Stimulated activated naive CD8-positive, alpha-beta T cell treated with anti-CD3 and anti-CD28 coated beads, Interleukin-15, Interleukin-2, amounts not matched to agents 100 U/mL and 50 U/mL, for 24 hours (primary cell): ENCODE results near the gene SPPL3.
A peak's percentile ranks its signal among the peaks of the same experiment; 100 is the strongest.
"Not testable (repeated sequence)": the region's sequence is repeated elsewhere in the genome, so short reads cannot be mapped to it uniquely, and the experiment has no call there.

Source experiments
- ATAC-seq: fragments of 150-1000 bp; cut with Tn5 transposase; one replicate; pipeline ENCODE4 v1.10.0; 2021
- DNase-seq: peaks from one replicate; pipeline ENCODE4 v3.0.0; 2021

The SPPL3 gene

DNA sequence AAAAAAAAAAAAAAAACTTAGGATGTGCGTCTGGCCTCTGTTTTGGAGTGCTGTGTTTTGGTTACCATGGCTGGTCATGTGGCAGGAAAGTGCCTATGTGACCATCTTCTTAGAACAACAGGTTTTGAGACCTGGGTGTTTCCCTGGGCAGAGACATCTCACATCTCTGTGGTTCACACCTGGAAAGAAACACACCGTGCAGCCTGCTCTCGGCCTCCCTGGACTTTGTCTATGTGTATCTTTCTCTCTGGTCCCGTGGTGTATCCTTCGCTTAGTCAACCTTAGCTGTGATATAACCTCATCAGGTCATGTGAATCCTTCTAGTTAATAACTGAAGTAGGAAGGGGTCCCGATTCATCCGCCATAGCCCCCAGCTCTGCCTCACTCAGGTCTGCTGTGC lies 155.9 kb downstream of the SPPL3 start:
- DNase-seq (no peak), ATAC-seq (no peak)

DNA sequence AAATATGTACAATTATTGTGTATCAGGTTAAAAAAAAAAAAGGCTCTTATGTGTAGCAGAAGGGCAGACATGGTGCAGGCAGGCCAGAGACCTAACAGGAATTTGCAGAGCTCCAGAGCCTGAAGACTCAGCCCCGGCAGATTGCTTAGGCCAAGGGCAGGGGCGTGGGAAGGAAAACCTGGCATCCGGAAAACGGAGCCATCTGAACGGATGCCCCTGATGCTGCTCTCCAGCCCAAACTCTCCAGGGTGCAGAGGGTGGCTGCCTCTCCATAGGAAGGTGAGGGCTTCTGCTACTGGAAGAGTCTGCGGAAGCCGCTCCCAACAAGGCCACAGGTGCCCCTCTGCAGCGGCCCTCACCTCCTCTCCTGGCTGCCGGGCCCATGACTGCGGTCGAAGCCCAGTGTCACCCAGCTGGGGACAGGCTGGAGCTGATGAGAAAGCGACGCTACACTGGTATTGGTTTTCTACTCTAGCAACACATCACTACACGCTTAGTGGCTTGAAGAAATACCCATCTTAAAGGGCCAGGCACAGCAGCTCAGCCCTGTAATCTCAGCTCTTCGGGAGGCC lies 159.2 kb downstream of the SPPL3 start:
- DNase-seq: no peak
- ATAC-seq: no peak

DNA sequence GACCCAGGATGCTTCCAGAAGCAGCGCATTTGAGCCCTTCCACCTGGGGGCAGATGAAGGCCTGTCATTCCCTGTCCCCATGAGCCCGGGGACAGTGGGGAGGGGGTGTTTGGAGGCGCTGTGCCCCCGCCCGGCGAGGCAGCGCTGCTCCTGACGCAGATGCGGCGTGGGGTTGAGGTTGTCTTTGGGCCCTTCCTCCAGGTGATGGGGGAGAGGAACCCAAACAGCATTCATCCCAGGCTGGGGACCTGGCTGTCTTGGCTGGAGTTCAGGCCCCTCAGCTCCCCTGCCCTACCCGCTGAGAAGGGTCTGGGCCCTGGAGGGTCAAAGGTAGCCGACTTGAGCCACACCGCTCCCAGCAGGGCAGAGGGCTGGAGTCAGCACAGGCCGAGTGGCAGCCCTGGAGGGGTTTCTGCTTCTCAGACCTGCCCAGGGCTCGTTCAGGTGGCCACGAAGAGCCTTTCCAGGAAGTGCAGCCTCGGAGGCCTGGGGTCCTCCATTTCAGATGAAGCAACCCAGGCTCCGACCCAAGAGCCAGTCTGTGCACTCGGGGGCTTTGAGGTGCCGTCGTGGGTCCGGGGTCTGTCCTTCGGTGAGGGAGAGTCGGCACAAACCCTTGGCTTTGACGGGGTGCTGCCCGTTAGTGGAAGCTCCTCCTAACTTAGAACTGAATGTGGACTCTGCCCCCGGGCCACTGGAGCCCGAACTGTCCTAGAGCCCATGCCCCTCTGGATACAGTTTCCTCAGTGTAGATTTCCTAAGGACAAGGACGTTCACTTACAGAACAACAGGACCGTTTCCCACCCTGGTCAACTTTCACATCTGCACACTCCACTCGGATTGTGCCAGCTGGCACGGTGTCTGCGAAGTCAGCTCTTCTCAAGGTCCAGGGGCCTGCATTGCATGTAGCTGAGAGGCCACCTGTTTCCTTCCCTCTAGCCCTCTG lies 162.4 kb downstream of the SPPL3 start:
- ATAC-seq: no peak

DNA sequence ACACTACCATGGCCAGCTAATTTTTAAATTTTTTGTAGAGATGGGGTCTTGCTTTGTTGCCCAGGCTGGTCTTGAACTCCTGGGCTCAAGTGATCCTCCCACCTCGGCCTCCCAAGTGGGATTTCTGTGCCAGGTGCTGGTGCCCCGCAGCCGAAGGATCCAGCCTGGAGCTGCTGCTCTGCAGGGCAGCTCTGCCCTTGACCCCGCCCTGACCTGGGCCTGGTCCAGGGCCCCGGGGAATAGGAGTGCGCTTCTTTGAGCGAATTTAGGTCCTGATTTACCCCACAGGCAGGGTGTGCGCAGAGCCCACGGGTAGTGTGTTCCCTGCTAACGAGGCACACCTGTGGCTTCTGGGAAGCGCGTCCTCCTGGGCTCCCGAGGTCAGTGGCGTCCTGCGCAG lies 163.3 kb downstream of the SPPL3 start:
- no peak for DNase-seq
- ATAC-seq: no peak

More for the DNA sequence above, 162.4 kb downstream of the SPPL3 start:
- DNase-seq: no peak

DNA sequence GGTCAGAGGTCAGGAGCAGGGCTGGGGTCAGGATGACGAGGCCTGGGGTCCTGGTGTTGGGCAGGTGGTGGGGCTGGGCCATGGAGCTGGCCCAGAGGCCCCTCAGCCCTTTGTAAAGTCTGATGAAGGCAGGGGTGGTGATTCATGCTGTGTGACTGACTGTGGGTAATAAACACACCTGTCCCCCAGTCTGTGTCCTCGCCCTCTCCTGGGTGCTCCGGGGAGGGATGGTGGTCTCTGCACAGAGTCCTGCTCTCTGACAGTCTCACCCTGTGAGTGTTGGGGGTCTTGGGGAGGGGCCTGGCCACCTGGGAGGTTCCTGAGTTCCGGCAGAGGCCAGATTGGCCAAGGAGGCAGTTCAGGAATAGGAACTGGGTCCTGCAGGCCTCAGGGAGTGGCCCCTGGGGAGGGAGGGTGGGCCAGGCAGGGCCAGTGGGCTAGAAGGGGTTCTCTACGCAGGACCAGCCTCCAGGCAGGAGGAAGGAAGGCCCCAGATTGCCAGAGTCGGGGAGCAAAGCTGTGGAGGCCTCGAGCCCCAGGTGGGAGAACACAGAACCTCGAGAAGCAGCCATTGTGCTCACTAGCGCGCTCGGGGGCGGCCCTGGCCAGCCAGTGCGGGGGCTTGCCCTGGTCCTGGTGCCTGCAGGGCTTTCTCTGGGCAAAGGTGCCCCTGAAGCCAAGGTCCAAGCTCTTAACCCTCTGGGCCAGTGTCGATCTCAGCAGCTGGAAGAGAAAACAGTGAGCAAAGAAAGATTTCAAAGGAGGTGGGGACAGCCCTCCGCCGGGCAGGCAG lies 164.1 kb downstream of the SPPL3 start:
- ATAC-seq: no peak
- no peak for DNase-seq

DNA sequence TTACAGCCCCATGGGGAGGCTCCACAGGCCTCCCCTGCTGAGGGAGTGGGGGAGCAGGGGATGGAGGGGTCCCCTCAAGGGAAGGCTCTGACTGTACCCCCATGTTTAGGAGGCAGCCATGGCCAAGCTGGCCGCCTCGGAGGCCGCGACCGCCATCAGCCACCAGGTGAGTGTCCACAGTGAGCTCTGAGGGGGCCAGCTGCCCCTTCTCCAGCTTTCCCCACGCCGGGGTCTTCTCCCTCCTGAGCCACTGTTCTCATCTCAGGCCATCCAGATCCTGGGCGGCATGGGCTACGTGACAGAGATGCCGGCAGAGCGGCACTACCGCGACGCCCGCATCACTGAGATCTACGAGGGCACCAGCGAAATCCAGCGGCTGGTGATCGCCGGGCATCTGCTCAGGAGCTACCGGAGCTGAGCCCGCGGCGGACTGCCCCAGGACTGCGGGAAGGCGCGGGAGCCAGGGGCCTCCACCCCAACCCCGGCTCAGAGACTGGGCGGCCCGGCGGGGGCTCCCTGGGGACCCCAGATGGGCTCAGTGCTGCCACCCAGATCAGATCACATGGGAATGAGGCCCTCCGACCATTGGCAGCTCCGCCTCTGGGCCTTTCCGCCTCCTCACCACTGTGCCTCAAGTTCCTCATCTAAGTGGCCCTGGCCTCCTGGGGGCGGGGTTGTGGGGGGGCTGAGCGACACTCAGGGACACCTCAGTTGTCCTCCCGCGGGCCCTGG lies 165.0 kb downstream of the SPPL3 start:
- ATAC-seq (no peak), DNase-seq (no peak)

DNA sequence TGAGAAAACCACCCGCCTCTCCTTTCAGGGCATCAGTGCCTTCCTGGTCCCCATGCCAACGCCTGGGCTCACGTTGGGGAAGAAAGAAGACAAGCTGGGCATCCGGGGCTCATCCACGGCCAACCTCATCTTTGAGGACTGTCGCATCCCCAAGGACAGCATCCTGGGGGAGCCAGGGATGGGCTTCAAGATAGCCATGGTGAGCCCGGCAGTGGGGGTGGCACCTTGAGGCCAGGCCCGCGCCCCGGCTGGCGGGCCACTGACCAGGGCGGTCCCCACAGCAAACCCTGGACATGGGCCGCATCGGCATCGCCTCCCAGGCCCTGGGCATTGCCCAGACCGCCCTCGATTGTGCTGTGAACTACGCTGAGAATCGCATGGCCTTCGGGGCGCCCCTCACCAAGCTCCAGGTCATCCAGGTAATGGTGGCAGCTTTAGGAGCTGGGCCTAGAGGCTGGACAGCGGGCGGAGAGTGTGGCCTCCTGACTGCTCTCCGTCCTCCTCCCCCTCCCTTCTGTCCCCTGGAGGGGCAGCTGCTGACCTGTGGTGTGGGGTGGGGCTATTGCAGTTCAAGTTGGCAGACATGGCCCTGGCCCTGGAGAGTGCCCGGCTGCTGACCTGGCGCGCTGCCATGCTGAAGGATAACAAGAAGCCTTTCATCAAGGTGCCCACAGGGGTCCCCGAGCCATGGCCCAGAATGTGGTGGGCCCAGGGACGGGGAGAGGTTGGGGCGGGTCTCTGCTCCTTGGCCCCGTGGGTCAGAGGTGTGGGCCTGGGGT lies 165.7 kb downstream of the SPPL3 start:
- DNase-seq (no peak), ATAC-seq (no peak)

DNA sequence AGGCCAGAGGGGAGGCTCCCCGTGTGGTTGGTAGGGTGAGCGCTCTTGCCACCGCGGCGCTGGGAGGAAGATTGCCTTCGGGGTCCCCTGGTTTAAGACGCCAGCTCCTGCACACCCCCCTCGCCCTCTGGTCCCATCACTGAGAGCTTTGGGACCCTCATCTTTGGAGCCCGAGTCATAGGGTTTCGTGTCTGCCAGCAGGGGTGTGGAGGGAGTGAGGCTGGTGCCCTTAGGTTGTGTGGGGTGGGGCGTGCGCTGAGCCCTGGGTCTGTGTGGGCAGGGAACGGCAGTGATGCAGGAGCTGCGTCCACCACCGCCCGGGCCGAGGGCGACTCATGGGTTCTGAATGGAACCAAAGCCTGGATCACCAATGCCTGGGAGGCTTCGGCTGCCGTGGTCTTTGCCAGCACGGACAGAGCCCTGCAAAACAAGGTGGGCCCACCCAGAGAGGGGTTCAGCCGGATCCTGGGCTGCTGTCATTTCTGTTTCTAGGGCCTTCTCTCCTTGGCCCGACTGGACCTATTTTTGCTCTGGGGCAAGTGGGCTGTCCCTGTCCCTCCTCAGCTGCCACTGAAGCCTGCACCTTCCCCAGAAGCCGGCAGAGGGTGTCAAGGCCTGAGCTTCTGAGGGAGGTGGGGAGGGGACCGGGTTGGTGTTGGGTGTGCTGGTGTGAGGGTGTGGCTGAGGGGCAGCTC lies 166.5 kb downstream of the SPPL3 start:
- DNase-seq (no peak), ATAC-seq (no peak)

DNA sequence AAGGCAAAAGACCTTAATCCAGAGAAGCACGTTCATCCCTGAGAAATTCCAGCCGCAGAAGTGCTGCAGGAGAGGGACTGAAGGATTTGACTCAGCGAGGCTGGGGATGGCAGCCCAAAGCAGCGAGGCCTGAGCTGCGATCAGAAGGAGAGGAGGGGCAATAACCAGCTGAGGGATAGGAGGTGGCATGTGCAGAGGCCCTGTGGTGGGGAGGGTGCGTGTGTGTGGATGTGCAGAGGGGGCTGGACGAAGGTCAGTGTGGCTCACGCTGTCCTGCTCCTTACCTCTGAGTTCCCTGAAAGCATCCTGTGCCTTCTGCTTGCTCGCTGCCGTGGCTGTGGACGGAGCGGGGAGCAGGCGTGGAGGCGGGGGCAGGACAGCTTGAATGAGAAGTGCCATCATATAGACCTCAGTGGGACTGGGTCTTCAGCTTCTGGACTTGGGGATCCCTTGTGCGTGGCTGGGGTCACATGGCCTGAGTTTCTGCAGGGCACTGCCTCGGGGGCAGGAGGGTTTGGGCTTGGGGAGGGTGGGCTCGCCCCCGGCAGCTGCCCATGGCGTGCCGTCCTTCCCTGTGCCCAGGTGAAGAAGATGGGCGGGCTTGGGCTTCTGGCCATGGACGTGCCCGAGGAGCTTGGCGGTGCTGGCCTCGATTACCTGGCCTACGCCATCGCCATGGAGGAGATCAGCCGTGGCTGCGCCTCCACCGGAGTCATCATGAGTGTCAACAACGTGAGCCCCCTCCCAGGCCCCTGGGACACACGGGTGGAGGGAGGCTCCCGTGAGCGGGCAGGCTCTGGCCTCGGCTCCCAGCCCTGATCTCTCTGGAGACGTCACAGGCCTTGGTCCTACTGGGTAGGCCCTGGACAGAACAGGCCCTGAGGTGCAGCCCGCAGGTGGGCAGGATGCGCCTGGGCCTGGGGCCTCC lies 167.5 kb downstream of the SPPL3 start:
- ATAC-seq (no peak), DNase-seq (no peak)

DNA sequence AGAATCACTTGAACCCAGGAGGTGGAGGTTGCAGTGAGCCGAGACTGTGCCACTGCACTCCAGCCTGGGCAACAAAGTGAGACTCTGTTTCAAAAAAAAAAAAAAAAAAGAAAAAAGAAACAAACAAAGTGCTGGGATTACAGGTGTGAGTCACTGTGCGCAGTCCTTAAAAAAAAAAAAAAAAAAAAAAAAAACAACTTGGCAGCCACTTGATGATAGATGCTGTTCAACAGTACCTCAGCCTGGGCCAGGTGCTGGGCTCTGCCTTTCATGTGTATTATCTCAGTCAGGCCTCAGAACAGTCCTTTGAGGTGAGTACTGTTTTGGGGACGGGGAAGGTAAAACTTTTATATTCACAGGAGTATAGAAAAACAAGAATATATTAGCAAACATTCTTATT lies 169.0 kb downstream of the SPPL3 start:
- no peak for ATAC-seq
- DNase-seq: no peak

DNA sequence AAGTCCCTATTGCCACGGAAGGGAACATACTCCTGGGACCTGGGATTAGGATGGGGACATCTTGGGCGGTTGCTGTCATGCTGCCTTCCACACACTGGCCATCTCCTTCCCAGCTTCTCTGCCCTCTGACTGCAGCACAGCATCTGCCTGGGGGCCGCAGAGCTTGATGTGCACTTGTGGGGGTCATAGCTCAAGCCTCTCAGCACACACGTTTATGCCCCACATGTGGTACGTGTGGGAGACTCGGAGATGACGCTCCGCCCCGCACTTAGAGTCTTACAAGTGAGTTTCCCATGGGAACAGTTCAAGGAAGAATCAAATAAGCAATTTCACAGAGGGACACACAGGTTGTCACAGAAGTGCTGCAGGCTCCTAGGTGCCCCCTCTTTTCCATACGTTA lies 169.9 kb downstream of the SPPL3 start:
- DNase-seq: no peak
- no peak for ATAC-seq

DNA sequence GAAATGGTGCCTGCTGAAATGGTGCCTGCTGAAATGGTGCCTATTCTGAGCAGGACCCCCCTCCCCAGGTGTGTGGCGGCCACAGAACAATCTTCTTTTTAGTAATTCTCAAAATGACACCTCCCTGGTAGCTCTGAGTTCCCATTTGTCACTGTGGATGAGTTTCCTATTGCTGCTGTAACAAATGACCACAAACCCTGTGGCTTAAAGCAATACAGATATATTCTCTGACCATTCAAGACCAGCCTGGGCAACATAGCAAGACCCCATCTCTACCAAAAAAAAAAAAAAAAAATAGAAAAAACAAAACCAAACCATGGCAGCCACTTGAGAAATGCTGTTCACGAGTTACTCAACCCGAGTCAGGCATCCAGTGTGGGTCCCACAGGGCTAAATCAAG lies 170.6 kb downstream of the SPPL3 start:
- no peak for DNase-seq
- ATAC-seq: no peak

DNA sequence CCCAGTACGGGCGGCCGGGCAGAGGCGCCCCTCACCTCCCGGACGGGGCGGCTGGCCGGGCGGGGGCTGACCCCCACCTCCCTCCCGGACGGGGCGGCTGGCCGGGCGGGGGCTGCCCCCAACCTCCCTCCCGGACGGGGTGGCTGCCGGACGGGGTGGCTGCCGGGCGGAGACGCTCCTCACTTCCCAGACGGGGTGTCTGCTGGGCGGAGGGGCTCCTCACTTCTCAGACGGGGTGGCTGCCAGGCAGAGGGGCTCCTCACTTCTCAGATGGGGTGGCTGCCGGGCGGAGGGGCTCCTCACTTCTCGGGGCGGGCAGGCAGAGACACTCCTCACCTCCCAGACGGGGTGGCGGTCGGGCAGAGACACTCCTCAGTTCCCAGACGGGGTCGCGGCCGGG lies 172.0 kb downstream of the SPPL3 start:
- ATAC-seq, DNase-seq: not testable (repeated sequence)

DNA sequence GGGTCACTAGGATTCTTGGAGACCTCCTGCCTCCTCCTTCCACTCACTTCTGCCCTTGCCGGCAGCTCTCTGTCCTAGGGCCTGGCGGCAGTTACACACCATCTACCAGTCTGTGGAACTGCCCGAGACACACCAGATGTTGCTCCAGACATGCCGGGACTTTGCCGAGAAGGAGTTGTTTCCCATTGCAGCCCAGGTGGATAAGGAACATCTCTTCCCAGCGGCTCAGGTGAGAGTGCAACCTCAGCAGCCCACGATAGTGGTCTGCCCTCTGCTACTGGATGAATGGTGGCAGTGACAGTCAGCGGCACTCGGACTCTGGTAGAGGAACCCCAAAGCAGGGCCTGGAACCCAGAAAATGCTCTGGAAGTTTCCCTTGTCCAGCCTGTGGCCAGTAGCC lies 177.2 kb downstream of the SPPL3 start:
- ATAC-seq: no peak
- DNase-seq: no peak

DNA sequence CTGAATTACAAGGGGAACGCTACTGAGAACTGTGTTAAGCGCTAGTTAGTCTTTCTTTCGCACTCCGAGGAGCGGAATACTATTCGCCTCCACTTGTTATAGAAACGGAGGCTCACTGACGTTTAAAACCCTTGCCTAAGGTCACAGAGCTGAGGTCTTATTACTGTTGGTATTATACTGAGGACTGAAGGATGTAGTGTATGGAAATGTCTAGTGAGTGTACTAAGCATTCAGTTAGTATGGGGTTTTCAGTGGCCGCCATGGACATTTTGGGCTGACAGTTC lies 177.7 kb downstream of the SPPL3 start:
- DNase-seq (no peak), ATAC-seq (no peak)

DNA sequence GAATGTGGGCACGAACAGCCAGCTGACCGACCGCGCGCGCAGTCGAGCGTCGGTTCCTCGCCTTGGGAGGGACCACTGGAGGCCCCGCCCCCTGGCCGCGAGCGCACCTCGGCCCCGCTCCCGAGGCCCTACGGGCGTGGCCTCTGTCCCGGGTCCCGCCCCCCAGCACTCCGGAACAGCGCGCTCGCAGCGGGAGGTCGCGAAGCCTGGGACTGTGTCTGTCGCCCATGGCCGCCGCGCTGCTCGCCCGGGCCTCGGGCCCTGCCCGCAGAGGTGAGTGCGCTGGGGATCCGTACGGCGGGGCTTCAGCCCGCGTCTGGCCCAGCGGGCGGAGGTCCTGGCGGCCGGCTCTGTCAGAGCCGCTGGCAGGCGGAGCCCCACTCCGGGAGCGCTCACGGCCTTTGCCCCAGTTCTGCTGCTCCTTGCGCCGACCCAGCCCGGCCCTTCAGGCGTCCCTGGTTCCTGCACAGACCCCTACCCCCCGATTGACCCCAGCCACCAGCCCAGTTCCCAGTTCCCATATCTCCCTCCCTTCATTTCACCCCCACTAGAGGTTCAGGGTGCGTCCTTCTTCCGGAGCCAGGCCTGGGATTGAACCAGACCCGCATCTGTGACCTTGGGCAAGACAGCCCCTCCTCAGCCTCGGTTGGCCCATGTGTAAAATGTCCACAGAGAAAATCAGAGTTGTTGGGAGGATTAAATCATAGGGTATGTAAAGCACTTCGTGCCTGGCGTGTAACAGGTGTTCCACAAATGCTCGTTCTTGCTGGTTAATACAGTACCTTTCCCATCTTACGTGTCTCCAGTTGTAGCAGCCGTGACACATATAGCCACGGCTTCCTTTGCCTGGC lies 178.3 kb downstream of the SPPL3 start, which contains the start of gene ACADS:
ACADS (plus strand) TSS at position 168 of the 851 bp plus-strand sequence; CDS start at position 228, 60 bp downstream.
- peak; percentile 100 for ATAC-seq
- DNase-seq: peak; percentile 95

DNA sequence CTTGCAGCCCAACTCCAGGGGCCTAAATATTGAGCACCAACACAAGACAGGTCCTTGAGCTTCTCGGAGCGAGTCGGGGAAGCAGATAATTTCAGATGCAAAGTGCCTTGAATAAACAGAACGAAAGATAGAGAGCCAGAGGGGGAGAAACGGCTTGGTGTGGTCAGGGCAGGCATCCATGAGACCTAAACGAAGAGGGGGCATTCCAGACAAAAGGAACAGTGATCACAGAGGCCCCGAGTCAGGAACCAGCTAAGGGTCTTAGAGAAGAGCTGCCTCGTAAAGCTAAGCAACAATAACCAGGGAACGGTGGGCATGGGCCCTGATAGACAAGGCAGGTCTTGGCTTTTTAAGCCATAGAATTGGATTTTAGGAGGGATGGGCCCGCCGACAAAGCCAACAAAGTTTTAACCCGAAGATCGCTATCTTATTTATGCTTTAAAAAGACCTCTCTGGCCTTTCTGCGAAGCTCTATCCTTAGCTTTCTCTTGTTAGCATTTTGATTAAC lies 179.0 kb downstream of the SPPL3 start:
- ATAC-seq: no peak

DNA sequence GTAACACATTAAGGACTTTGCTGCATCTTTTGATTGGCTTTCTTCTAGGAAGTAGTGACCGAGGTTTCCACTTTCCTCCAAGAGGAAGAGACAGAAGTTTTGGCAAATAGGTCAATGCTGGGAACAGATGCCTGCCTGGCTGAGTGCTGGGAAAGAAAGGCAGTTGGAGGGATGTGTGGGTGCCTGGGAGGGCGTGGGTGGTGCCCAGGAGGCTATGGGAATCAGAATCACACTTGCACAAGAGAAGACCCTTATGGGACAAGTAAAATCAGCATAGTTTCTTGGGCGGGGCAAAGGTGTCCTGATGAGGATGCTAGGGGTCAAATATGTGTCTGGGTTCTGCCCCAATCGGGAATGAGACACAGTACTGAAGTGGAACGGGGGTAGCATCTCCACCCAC lies 179.4 kb downstream of the SPPL3 start:
- DNase-seq (no peak), ATAC-seq (no peak)

More for the DNA sequence above, 179.0 kb downstream of the SPPL3 start:
- DNase-seq: no peak

DNA sequence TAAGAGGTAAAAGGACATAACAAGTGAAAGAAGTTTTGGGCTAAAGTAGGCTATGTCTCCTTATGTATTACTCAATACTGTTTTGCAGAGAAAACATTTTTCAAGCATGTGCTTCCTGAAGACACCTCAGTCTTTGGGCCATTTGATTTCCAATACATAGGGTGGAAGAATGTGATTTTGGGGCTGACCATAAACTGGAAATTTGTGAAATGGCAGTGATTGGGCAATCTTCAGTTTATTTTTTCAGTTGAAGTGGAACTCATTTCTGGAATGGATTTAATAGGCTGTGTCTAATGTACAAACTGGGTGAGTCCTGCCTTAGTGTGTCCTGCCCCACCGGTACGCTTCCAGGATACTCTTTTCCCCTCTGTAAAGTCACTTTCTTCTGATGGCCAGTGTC lies 181.4 kb downstream of the SPPL3 start:
- no peak for ATAC-seq
- DNase-seq: no peak
